Colonic mucosa (tissue), 4 donors: ENCODE measurements around the gene PPP1R11. TPM values are rescaled to one million over a fixed set of nuclear protein-coding genes. Genes with fewer than 3 reads are reported as not detected.

ENCODE experiments used
- DNase-seq: peaks from one replicate; pipeline ENCODE4 v3.0.0-alpha.2; 2020
- H3K27ac ChIP-seq: fragments of 200-600 bp; one replicate; pipeline ENCODE4 v1.8.0; 2021
- H3K27me3 ChIP-seq: fragments of 200-600 bp; one replicate; pipeline ENCODE4 v1.8.0; 2021
- H3K36me3 ChIP-seq: fragments of 200-600 bp; one replicate; pipeline ENCODE4 v1.8.0; 2021
- H3K4me1 ChIP-seq: fragments of 200-600 bp; one replicate; pipeline ENCODE4 v1.8.0; 2021; ENCODE audit warnings: mild to moderate bottlenecking
- H3K4me3 ChIP-seq: fragments of 200-600 bp; one replicate; pipeline ENCODE4 v1.8.0; 2021
- H3K9ac ChIP-seq, 2 donors: one replicate each; pipeline ENCODE4 v1.7.0; 2013; ENCODE audit warnings: control low read depth in 2 of 2, low read depth in 2 of 2, low read length in 2 of 2
- H3K9me3 ChIP-seq: fragments of 200-600 bp; one replicate; pipeline ENCODE4 v1.8.0; 2021
- CTCF ChIP-seq: fragments of 200-600 bp; IDR thresholded peaks from one replicate; pipeline ENCODE4 v1.8.0; 2022; ENCODE audit warnings: antibody characterized with exemption, mild to moderate bottlenecking
- intact Hi-C: fragments of 100-400 bp; cut with DNase I; formaldehyde crosslinking; loops from one replicate; pipeline ENCODE4 v1.14.1; 2022
- total RNA-seq, 2 donors: library from RNA; stranded (reverse); fragmentation: NEBNext Ultra II Directional in 1 of 2; extraction: Animal tissue kit (Norgen Biotek cat#: 25700) in 1 of 2; gene quantifications; one replicate each; pipeline ENCODE4 v1.2.1, GENCODE V29; 2021
- donor health status: healthy.
- donor health status: DM: no; HTN: no; CAD: no.
- donor health status: DM: no; HTN: no; CAD: no.

Gene PPP1R11
- total RNA-seq, 2 donors from 2014 or later, result 77.9 to 87.1 TPM

- peak; percentile 33 for TF ChIP-seq CTCF
- H3K9ac ChIP-seq, result peak overlapping the region in 1 of 2 donors; percentile 51
- H3K27ac ChIP-seq, result no peak overlapping the region
- DNase-seq, result peak; percentile 65
- intact Hi-C loops, result no loop called here
- H3K36me3 ChIP-seq, result no peaks in the 10 kb centered on the region
- H3K4me3 ChIP-seq, result peak overlapping the region; percentile 36
- H3K9me3 ChIP-seq, result no peaks in the 10 kb centered on the region
- H3K4me1 ChIP-seq, result peaks cover 6% of the 10 kb centered on the region
- H3K27me3 ChIP-seq, result peaks cover 29% of the 10 kb centered on the region
Measured at GRCh38 chr6:30075790-30076732, 9.1 kb downstream of the PPP1R11 start.

- DNase-seq, result no peak
- no peak overlapping the region for H3K4me3 ChIP-seq
- intact Hi-C loops, result no loop called here
- no peaks in the 10 kb centered on the region for H3K36me3 ChIP-seq
- H3K4me1 ChIP-seq, result peaks cover 6% of the 10 kb centered on the region
- no peak overlapping the region for H3K27ac ChIP-seq
- TF ChIP-seq CTCF, result no peak
- no peak overlapping the region for H3K9ac ChIP-seq
- H3K27me3 ChIP-seq, result peaks cover 26% of the 10 kb centered on the region
- H3K9me3 ChIP-seq, result no peaks in the 10 kb centered on the region
Measured at GRCh38 chr6:30077218-30077617, 10.2 kb downstream of the PPP1R11 start.

- no peak overlapping the region for H3K4me3 ChIP-seq
- intact Hi-C loops, result no loop called here
- no peak for TF ChIP-seq CTCF
- H3K4me1 ChIP-seq, result no peaks in the 10 kb centered on the region
- H3K9me3 ChIP-seq, result no peaks in the 10 kb centered on the region
- DNase-seq, result no peak
- H3K27me3 ChIP-seq, result no peaks in the 10 kb centered on the region
- H3K9ac ChIP-seq, result no peak overlapping the region
- H3K36me3 ChIP-seq, result no peaks in the 10 kb centered on the region
- H3K27ac ChIP-seq, result no peak overlapping the region
Measured at GRCh38 chr6:30087876-30088275, 20.9 kb downstream of the PPP1R11 start.

- H3K4me3 ChIP-seq, result no peak overlapping the region
- no peak for TF ChIP-seq CTCF
- H3K4me1 ChIP-seq, result no peaks in the 10 kb centered on the region
- peak; percentile 86 for DNase-seq
- intact Hi-C loops, result no loop called here
- H3K9ac ChIP-seq, result peak overlapping the region in 1 of 2 donors; percentile 38
- H3K27me3 ChIP-seq, result no peaks in the 10 kb centered on the region
- peak overlapping the region; percentile 83 for H3K27ac ChIP-seq
- no peaks in the 10 kb centered on the region for H3K9me3 ChIP-seq
- H3K36me3 ChIP-seq, result no peaks in the 10 kb centered on the region
Measured at GRCh38 chr6:30091577-30092381, 24.8 kb downstream of the PPP1R11 start.

GRCh38 chr6:30092852-30093543, 26.0 kb downstream of the PPP1R11 start:
- Histone ChIP-seq H3K4me3 (no peak overlapping the region), H3K27me3 (no peaks in the 10 kb centered on the region), H3K9me3 (no peaks in the 10 kb centered on the region), H3K27ac (no peak overlapping the region), H3K36me3 (no peaks in the 10 kb centered on the region), H3K4me1 (no peaks in the 10 kb centered on the region), H3K9ac (no peak overlapping the region)
- no peak for DNase-seq
- no peak for TF ChIP-seq CTCF
- intact Hi-C loops, result no loop called here
